HUES48 (cell line): ENCODE measurements around the gene DEPP1.
A peak's percentile ranks its signal among the peaks of the same experiment; 100 is the strongest.

Experiments
- H3K27ac ChIP-seq: one replicate; pipeline ENCODE4 v1.7.0; 2013; ENCODE audit warnings: low read depth, low read length, inconsistent platforms
- H3K27me3 ChIP-seq: 2 replicates; pipeline ENCODE4 v1.6.1; 2013; ENCODE audit warnings: mild to moderate bottlenecking, low read length; ENCODE audit not compliant: control insufficient read depth, insufficient read depth
- H3K36me3 ChIP-seq: 2 replicates; pipeline ENCODE4 v1.6.1; 2013; ENCODE audit warnings: low read length; ENCODE audit not compliant: control insufficient read depth, insufficient read depth
- H3K4me1 ChIP-seq: 2 replicates; pipeline ENCODE4 v1.6.1; 2013; ENCODE audit warnings: mild to moderate bottlenecking, low read length; ENCODE audit not compliant: control insufficient read depth, insufficient read depth
- H3K4me3 ChIP-seq: 2 replicates; pipeline ENCODE4 v1.5.1; 2013; ENCODE audit warnings: mild to moderate bottlenecking, low read depth, low read length
- H3K9ac ChIP-seq: 2 replicates; pipeline ENCODE4 v1.6.1; 2013; ENCODE audit warnings: mild to moderate bottlenecking, low read depth, low read length, moderate library complexity
- H3K9me3 ChIP-seq: 2 replicates; pipeline ENCODE4 v1.6.1; 2013; ENCODE audit warnings: low read length; ENCODE audit not compliant: control insufficient read depth, insufficient read depth

DEPP1 gene

DNA sequence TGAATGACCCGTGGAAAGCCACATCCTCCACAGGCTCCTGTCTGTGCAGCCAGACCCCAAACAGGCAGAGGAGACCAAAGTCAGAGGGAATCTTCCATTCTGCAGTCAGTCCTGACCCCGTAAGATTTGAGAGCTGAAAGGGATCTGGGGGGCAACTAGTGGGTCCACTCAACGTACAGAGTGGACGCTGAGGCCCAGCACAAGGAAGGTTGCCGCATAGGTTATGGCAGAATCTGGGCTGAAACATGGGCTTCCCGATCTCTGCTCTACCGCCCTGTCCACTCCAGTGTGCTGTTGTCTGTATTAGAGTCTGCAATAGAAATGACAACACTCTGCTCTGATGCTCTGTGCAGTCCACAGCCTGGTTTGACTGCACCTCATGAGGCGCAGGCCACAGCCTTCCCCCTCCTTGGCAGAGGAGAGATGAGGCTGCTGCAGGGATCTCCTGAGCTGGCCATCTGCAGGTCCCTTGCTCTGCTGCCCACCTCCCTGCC is 14.2 kb upstream of the DEPP1 start:
- no peak overlapping the region for H3K4me3 ChIP-seq
- peaks cover 7% of the 10 kb centered on the region for H3K27me3 ChIP-seq
- H3K9ac ChIP-seq, result no peak overlapping the region
- 0 out of 2 replicates have a peak, but pooled peaks cover 4% of the 10 kb centered on the region for H3K36me3 ChIP-seq
- no peaks in the 10 kb centered on the region for H3K9me3 ChIP-seq
- no peak overlapping the region for H3K27ac ChIP-seq
- peaks cover 52% of the 10 kb centered on the region for H3K4me1 ChIP-seq

DNA sequence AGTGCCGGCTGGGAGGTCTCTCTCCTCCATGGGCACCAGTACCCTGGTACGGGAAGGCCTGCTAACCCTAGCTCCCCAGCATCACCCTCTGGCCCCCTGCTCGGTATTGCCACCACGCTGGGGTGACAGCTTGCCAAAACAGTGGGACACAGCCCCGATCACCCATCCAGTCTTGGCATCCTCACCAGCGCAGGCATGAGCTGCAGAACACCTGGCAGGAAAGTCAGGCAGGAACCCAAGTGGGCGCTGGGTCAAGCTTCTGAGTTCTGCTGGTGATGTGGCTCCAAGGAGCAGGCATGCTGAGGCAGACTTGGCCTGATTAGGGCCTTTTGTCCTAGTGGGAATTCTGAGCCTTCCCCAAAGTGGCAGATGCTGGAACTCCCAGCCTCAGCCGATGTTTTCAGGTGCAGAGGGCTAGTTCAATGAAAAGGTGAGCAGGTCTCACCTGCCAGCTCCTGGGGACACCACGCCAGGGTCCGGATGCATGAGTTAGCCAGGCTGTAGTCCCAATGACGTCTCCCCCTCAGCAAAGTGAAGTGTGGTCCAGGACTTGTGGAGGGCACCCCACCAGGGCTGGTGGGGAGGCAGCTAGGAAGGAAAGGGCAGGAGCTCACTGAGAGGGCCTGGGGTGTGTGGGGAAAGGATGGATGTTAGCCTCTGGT is 13.6 kb upstream of the DEPP1 start:
- no peak overlapping the region for H3K9ac ChIP-seq
- 0 out of 2 replicates have a peak, but pooled peaks cover 4% of the 10 kb centered on the region for H3K36me3 ChIP-seq
- H3K9me3 ChIP-seq, result no peaks in the 10 kb centered on the region
- peaks cover 54% of the 10 kb centered on the region for H3K4me1 ChIP-seq
- peaks cover 7% of the 10 kb centered on the region for H3K27me3 ChIP-seq
- no peak overlapping the region for H3K4me3 ChIP-seq
- no peak overlapping the region for H3K27ac ChIP-seq

DNA sequence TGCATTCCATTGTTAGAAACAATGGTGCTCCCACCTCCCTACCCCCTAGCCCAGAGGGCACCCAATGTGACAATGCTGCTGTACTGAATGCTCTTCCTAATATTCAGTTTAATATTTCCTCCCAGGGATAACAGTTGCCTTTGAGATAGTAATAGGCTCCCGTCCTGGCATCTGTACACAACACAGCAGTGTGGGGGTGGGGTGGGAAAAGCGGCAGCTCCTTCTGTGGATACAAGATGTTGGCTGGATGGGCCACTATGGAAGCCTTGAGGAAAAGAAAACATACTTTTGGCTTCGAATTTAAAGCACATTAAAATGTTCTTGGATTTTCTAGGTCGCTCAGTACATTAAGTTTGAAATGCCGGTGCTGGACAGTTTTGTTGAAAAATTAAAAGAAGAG is 13.0 kb upstream of the DEPP1 start:
- H3K36me3 ChIP-seq, result 0 out of 2 replicates have a peak, but pooled peaks cover 4% of the 10 kb centered on the region
- no peak overlapping the region for H3K4me3 ChIP-seq
- no peak overlapping the region for H3K27ac ChIP-seq
- peaks cover 59% of the 10 kb centered on the region for H3K4me1 ChIP-seq
- H3K9me3 ChIP-seq, result no peaks in the 10 kb centered on the region
- H3K27me3 ChIP-seq, result peaks cover 7% of the 10 kb centered on the region
- H3K9ac ChIP-seq, result no peak overlapping the region

DNA sequence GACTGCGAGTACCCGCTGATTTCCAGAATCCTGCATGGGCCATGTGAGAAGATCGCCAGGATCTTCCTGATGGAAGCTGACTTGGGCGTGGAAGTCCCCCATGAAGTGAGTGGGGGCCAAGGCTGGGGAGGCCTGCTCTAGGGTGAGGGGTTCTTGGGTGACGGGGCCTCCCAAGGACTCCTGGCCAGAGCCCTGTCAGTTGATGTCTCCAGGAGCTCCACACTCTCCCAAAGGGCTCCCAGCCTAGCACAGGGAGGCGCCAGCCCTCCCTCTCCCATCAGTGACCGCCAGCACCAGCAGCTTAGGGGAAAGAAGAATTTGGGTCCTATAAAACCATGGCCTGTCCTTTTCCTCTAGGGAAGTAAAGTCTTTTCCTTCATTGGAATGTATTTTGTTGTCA is 12.4 kb upstream of the DEPP1 start:
- Histone ChIP-seq H3K27ac (peak overlapping the region; percentile 74), H3K9ac (no peak overlapping the region), H3K4me3 (no peak overlapping the region), H3K4me1 (peaks cover 65% of the 10 kb centered on the region), H3K27me3 (peaks cover 7% of the 10 kb centered on the region), H3K36me3 (0 out of 2 replicates have a peak, but pooled peaks cover 4% of the 10 kb centered on the region), H3K9me3 (no peaks in the 10 kb centered on the region)

DNA sequence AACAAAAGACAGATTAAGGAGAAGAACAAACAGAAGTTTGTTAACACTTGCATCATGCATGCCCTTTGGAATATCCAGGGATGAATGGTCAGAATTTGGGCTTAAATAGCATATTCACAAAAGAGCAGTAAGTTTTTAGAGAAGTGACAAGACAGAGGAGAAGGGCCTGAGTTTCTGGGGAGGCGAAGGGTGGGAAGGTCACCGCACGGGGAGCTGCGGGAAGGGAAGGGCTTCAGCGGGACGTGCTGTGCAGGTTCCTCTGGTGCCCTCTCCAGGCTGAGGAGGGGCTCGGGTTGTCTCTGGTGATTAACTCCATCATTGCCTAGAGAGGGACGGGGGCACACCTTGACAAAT is 11.7 kb upstream of the DEPP1 start:
- H3K27ac ChIP-seq, result peak overlapping the region; percentile 74
- H3K9me3 ChIP-seq, result no peaks in the 10 kb centered on the region
- H3K27me3 ChIP-seq, result peaks cover 7% of the 10 kb centered on the region
- H3K9ac ChIP-seq, result no peak overlapping the region; the same call in 1 of the 2 replicates
- peaks cover 72% of the 10 kb centered on the region for H3K4me1 ChIP-seq
- 0 out of 2 replicates have a peak, but pooled peaks cover 4% of the 10 kb centered on the region for H3K36me3 ChIP-seq
- no peak overlapping the region; the same call in 1 of the 2 replicates for H3K4me3 ChIP-seq

DNA sequence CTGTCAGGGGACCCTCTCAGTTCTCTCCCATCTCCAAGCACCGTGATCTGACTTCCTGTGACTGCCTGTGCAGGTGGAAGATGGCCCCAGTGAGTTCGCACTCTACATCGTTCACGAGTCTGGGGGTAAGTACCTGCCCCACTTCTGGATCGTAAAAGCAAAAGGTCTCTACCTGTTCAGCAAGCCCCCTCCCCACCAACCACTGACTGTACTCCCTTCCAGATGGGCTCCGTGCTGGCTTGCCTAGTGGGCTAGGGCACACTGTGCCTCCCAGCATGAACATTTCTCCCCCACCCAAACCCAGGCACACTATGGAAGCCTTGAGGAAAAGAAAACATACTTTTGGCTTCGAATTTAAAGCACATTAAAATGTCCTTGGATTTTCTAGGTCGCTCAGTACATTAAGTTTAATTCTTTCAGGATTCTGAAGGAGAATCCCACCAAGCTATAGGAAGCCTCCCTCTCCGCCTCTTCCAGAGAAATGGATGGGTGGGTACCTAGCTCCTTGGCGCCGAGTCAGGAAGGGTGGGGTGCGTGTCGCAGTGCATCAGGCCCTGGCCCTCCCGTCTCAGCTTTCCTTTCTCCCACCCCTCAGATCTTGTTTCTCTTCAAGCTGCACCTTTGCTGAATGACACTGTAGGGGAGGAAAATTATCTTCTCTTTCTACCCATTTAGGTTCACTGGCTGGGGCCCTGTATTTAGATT is 11.1 kb upstream of the DEPP1 start:
- peak overlapping the region; percentile 74 for H3K27ac ChIP-seq
- H3K36me3 ChIP-seq, result 0 out of 2 replicates have a peak, but pooled peaks cover 4% of the 10 kb centered on the region
- H3K27me3 ChIP-seq, result peaks cover 7% of the 10 kb centered on the region
- peaks cover 73% of the 10 kb centered on the region for H3K4me1 ChIP-seq
- no peaks in the 10 kb centered on the region for H3K9me3 ChIP-seq
- no peak overlapping the region for H3K9ac ChIP-seq
- no peak overlapping the region for H3K4me3 ChIP-seq

DNA sequence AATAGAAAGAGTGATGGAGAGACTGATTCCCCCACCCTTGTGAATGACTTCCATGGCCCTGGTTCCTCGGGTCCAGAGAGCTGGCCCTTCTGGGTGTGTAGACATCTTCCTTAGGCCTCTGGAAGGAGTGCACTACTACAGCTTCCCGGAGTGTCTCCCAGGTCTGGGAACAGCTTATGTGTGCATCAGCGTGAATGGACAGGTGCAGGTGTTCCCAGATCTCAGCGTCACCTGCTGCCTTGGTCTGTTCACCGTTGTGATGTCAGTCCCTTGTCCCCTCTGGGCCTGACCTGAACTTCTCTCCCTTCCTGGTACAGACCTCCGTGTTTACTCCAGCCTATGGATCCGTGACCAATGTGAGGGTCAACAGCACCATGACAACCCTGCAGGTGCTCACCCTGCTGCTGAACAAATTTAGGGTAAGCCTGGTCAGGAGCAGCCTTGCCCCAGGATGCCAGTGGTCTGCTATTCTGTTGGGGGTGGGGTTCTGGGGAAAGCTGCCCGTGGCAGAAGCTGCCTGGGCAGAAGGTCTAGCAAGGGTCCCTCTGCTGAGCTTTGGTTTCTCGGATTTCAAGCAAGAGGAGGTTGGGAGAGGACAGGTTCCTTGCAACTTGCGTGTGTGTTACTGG is 10.5 kb upstream of the DEPP1 start:
- Histone ChIP-seq H3K27ac (no peak overlapping the region), H3K9me3 (no peaks in the 10 kb centered on the region), H3K4me3 (no peak overlapping the region), H3K4me1 (peaks cover 67% of the 10 kb centered on the region), H3K27me3 (peaks cover 7% of the 10 kb centered on the region), H3K36me3 (0 out of 2 replicates have a peak, but pooled peaks cover 4% of the 10 kb centered on the region), H3K9ac (no peak overlapping the region)

DNA sequence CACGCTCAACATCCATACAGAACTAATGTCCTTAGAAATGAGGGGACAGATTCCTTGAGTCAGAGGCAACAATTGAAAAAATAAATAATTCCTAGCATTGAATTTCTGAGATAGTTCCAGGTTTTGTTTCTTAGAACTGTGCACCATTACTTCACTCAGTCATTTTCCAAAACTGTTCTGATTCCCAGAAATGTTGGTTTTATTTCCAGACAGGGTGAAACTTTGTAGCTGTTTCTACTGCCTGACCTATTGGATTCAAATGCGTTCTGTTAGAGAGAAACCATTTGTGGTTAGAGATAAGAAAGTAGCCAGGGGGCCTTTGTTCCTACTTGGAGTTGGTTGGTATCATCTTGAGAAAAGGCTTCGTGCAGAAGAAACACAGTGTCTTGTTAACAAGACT is 8.1 kb upstream of the DEPP1 start:
- H3K9ac ChIP-seq, result no peak overlapping the region
- peaks cover 7% of the 10 kb centered on the region for H3K27me3 ChIP-seq
- H3K9me3 ChIP-seq, result no peaks in the 10 kb centered on the region
- no peaks in the 10 kb centered on the region for H3K36me3 ChIP-seq
- H3K27ac ChIP-seq, result no peak overlapping the region
- H3K4me1 ChIP-seq, result peaks cover 60% of the 10 kb centered on the region
- no peak overlapping the region for H3K4me3 ChIP-seq

DNA sequence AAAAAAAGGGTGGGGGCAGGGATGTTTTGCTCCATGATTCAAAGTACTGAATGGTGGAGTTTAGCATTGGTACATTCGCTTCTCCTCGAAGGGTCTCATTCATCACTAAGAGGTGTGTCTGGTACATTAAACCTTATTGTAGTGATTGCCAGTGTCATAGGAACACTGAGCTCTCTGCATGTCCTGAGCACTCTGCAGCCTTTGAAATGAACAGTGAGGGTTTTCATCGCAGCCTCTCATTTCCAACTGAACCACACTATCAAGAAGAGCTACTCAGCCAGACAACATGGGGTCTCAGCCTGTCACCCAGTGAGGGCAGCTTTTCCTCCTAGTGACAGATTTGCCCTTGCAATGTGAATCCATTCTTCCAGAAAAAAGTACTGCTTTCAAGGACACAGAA is 7.6 kb upstream of the DEPP1 start:
- H3K4me3 ChIP-seq, result no peak overlapping the region
- no peak overlapping the region for H3K9ac ChIP-seq
- H3K36me3 ChIP-seq, result no peaks in the 10 kb centered on the region
- H3K9me3 ChIP-seq, result no peaks in the 10 kb centered on the region
- H3K27me3 ChIP-seq, result peaks cover 7% of the 10 kb centered on the region
- peaks cover 55% of the 10 kb centered on the region for H3K4me1 ChIP-seq
- no peak overlapping the region for H3K27ac ChIP-seq

DNA sequence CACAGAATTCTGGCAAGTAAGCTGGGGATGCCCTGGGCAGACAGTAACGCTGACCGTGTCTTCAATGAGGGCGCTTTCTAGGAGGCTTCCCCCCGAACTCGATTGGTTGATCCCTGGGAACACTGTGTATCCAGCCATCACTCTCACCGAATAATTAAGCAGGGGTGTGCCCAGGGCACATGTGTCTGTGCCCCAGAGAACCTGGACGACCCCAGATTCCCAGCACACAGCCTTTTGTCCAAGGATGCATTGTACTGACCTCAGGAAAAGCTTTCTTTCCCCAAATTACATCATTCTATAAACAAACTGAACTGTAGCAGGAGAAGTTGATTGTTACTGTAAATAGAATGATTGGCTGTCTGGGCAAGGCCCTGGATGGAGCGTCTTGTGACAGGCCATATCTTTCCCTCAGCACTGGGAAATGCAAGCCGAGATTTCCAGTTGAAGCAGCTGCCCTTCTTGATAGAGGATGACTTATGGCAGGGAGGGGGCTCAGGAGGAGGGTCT is 6.6 kb upstream of the DEPP1 start:
- no peak overlapping the region for H3K27ac ChIP-seq
- H3K9me3 ChIP-seq, result no peaks in the 10 kb centered on the region
- no peak overlapping the region for H3K9ac ChIP-seq
- no peaks in the 10 kb centered on the region for H3K36me3 ChIP-seq
- peaks cover 10% of the 10 kb centered on the region for H3K27me3 ChIP-seq
- H3K4me3 ChIP-seq, result no peak overlapping the region
- H3K4me1 ChIP-seq, result peaks cover 55% of the 10 kb centered on the region
